ENCODE measurements around the gene CHML. TPM values are rescaled to one million over a fixed set of nuclear protein-coding genes. Genes with fewer than 3 reads are reported as not detected.

CHML gene
- total RNA-seq, 4 donors from 2014 or later, result 8.0 to 14.3 (median 12.1) TPM

DNA sequence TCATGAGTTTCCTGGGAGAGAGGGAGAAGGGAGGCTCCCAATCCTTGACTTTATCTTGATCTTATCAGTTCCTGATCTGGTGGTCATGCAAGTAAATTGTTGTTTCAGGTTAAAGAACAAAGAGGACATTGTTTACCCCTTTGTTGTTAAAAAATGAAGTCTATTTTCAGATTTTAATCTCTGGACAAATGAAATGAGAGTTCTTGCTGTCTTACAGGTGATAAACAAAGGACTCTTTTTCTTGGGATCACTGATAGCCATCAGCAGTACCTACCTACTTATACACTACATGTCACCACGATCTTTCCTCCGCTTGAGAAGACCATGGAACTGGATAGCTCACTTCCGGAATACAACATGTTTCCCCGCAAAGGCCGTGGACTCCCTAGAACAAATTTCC is 48.4 kb downstream of the CHML start:
- Histone ChIP-seq H3K4me3 (no peak overlapping the region), H3K4me1 (no peaks in the 10 kb centered on the region), H3K36me3 (no peaks in the 10 kb centered on the region), H3K27me3 (no peaks in the 10 kb centered on the region), H3K9me3 (no peaks in the 10 kb centered on the region), H3K27ac (no peak overlapping the region)
- TF ChIP-seq POLR2A (IDR thresholded peaks at IDR 0.05) (no peak), POLR2AphosphoS5 (IDR thresholded peaks at IDR 0.05) (no peak), EP300 (IDR thresholded peaks at IDR 0.05) (no peak)
- TF ChIP-seq, protein P1, sequence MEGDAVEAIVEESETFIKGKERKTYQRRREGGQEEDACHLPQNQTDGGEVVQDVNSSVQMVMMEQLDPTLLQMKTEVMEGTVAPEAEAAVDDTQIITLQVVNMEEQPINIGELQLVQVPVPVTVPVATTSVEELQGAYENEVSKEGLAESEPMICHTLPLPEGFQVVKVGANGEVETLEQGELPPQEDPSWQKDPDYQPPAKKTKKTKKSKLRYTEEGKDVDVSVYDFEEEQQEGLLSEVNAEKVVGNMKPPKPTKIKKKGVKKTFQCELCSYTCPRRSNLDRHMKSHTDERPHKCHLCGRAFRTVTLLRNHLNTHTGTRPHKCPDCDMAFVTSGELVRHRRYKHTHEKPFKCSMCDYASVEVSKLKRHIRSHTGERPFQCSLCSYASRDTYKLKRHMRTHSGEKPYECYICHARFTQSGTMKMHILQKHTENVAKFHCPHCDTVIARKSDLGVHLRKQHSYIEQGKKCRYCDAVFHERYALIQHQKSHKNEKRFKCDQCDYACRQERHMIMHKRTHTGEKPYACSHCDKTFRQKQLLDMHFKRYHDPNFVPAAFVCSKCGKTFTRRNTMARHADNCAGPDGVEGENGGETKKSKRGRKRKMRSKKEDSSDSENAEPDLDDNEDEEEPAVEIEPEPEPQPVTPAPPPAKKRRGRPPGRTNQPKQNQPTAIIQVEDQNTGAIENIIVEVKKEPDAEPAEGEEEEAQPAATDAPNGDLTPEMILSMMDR (IDR thresholded peaks at IDR 0.05), result no peak
- 84% methylated on average over 5 of the region's 5 CpGs for WGBS
- no peak for DNase-seq (ENCODE audit: low spot score in 2 of 2)

GRCh38 chr1:241591317-241591716 is 48.9 kb downstream of the CHML start:
- no peak for DNase-seq (ENCODE audit: low spot score in 2 of 2)
- Histone ChIP-seq H3K27ac (no peak overlapping the region), H3K9me3 (no peaks in the 10 kb centered on the region), H3K27me3 (no peaks in the 10 kb centered on the region), H3K4me3 (no peak overlapping the region), H3K4me1 (no peaks in the 10 kb centered on the region), H3K36me3 (no peaks in the 10 kb centered on the region)
- TF ChIP-seq POLR2A (IDR thresholded peaks at IDR 0.05) (no peak), POLR2AphosphoS5 (IDR thresholded peaks at IDR 0.05) (no peak), EP300 (IDR thresholded peaks at IDR 0.05) (no peak)
- TF ChIP-seq, protein P1 (IDR thresholded peaks at IDR 0.05), result no peak

- no peaks in the 10 kb centered on the region for H3K27me3 ChIP-seq
- H3K27ac ChIP-seq, result no peak overlapping the region
- TF ChIP-seq, protein P1 (IDR thresholded peaks at IDR 0.05), result no peak
- TF ChIP-seq POLR2A (IDR thresholded peaks at IDR 0.05) (no peak), POLR2AphosphoS5 (IDR thresholded peaks at IDR 0.05) (no peak), EP300 (IDR thresholded peaks at IDR 0.05) (no peak)
- H3K4me3 ChIP-seq, result no peak overlapping the region
- H3K9me3 ChIP-seq, result no peaks in the 10 kb centered on the region
- H3K4me1 ChIP-seq, result no peaks in the 10 kb centered on the region
- no peaks in the 10 kb centered on the region for H3K36me3 ChIP-seq
- DNase-seq (ENCODE audit: low spot score in 2 of 2), result no peak
- 50% methylated on average over 4 of the region's 4 CpGs for WGBS
Observed at GRCh38 chr1:241590719-241591118, 49.5 kb downstream of the CHML start.

Other genes with a start within 250 kb of the CHML start
- 10 to 100 TPM; 24.2 to 65.8 (median 51.2) TPM for gene FH, start 120.6 kb downstream of the CHML start, total RNA-seq
- gene KMO, start 108.0 kb downstream of the CHML start, total RNA-seq, result under 1 TPM in 1 of 4 donors, not detected in 3; 0.45 TPM
- 10 to 100 TPM; 16.9 to 41.8 (median 28.4) TPM for gene OPN3, start within 50 bp of the CHML start, total RNA-seq
- gene WDR64, start 11.9 kb upstream of the CHML start, total RNA-seq, result not detected
- 1 to 10 TPM in 1 of 4 donors, under 1 TPM in 3; 0.48 to 1.6 (median 0.94) TPM for gene EXO1, start 207.8 kb upstream of the CHML start, total RNA-seq